DMS79 (cell line): ENCODE measurements around the gene DMKN.

Source experiments
- DNase-seq: peaks from one replicate; lab custom pipeline; 2025; lab: John Stamatoyannopoulos, UW

DMKN gene

GRCh38 chr19:35549879-35550523 lies 36.6 kb upstream of the DMKN start:
- no peak for DNase-seq

GRCh38 chr19:35549174-35549788 lies 35.8 kb upstream of the DMKN start:
- peak; percentile 40 for DNase-seq

- no peak for DNase-seq
Measured at GRCh38 chr19:35546532-35546931, 33.1 kb upstream of the DMKN start.

DNA sequence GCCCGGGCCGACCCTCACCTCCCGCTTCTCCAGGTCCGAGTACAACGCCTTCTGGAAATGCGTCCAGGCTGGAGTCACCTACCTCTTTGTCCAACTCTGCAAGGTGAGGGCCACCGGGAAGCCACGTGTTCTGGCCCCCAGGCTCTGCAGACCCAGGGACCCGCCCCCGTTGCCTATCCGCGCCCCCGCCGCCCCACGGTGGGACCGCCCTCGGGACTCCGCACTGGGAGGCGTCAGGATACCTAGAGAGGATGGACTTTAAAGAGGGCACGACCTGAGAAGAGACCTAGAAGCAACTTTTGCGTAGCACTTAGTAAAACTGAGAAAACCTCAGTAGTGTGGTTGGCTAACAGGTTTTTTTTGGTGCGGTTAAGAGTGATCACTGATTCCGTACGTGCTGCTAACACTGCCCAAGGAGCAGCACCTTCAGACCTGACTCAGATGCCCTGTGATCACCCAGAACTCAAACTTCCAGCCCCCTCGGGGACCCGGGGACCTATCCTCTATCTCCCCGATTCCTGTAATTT lies 32.5 kb upstream of the DMKN start:
- DNase-seq: no peak

- DNase-seq: peak; percentile 57
Measured at GRCh38 chr19:35545001-35545854, 31.8 kb upstream of the DMKN start, which contains the start of gene TMEM147. TMEM147 (plus strand) TSS chr19:35545626; CDS start chr19:35545740, 114 bp downstream.

- DNase-seq: no peak
Measured at GRCh38 chr19:35544110-35544802, 30.8 kb upstream of the DMKN start.

DNA sequence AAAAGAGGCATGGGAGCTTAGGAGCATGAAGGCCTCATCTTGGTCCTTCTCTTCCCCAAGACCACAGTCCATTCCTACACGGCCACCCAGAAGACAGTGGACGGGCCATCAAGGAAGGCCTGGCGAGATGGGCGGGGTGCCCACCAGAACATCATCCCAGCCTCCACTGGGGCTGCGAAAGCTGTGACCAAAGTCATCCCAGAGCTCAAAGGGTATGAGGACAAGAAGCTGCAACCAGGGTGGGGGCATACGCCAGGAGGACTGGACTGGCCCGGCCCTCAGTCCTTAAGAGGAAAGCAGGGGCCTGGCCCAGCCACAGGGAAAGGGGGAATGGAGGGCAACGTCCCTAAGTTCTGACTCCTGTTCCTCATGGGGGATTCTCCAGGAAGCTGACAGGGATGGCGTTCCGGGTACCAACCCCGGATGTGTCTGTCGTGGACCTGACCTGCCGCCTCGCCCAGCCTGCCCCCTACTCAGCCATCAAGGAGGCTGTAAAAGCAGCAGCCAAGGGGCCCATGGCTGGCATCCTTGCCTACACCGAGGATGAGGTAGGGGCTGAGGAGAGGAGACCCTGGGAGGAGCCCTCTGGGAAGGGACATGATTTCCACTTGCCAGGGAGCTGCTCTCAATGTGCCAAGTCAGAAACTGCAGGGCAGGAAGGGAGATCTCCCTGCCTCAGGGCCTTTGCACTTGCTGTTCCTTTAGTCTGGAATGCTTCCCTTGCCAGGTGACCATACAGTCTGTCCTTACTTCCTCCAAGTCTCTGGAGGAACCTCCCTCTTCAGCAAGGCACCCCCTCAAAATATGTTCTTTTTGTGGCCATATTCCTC lies 30.0 kb upstream of the DMKN start:
- no peak for DNase-seq

DNA sequence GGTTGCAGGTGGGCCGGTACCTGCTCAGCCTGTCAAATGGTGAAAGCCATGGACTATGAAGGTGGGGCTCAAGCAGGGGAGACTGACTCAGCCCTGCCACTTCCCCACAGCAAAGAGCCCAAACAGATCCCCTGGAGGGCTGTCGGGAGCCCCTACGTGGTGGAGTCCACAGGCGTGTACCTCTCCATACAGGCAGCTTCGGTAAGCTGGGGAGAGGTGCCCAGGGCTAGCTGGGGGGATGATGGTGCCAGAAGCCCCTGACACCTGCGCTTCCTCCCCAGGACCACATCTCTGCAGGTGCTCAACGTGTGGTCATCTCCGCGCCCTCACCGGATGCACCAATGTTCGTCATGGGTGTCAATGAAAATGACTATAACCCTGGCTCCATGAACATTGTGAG lies 28.8 kb upstream of the DMKN start:
- DNase-seq: no peak

GRCh38 chr19:35540356-35540927 lies 27.0 kb upstream of the DMKN start:
- no peak for DNase-seq

DNA sequence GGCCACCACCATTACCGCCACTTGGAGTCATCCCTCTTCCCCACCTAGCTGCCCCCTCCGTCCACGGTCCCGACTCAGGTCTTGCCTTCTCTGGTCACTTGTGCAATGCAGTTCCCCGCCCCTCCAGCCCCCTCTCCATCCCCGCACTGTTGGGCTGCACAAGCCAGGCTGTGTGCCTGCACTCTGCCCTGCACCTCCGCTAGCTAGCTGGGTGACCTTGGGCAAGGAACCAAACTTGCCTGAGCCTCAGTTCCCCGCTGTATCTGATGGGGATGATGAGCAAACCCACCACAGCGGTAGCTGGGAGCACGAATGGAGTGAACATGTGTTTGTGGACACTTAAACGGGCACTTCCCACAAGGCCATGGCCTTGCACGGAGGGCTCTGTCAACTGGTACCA lies 26.4 kb upstream of the DMKN start:
- no peak for DNase-seq

DNA sequence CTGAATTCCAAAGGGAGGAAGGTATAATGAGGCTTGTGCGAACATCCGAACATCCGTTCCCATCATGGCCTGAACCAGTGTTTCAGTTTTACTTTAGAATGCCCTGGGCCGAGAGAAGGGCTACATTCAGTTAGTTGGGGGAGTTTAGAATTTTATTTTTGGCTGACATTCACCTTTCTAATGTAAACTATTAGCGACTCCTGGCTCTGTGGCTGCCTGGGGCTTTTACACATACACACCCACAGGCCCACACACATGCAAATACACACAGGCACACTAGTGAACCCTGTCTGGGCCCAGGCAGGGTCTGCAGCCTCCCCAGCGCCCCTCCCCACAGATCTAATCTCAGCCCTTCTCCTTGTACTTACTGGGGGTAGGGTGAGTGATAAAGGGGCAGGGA lies 25.9 kb upstream of the DMKN start:
- no peak for DNase-seq

DNA sequence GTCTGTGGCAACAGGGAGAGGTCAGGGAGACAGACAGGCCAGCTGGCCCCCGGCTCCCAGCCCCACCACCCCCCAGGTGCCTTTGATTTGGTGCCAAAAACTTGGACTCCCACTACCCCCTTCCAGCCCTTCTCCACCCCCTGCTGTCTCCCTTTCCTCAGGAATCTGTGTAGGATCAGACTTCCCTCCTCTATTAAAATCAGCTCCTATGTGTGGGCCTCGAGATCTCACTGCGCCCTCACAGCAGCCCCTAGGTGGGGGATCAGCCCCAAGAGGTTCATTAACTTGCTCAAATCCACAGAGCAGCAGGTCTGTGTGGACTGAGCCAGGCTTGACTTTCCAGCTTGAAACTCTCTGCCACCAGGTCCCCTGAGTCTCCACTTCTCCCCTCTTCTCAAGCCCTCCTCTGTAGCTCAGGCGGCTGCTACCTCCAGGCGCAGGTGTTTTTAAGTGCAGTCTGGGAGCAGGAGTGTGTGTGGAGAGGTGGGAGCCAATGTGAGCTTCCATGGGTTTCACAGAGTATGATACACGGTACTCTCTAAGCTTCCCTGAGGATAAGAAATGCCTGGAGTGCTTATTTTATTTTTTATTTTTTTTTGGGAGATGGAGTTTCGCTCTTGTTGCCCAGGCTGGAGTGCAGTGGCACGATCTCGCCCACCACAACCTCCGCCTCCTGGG lies 21.5 kb upstream of the DMKN start:
- DNase-seq: peak; percentile 71

- no peak for DNase-seq
Measured at GRCh38 chr19:35533822-35534392, 20.5 kb upstream of the DMKN start.

- DNase-seq: no peak
Measured at GRCh38 chr19:35533201-35533821, 19.9 kb upstream of the DMKN start, which contains the start of gene GAPDHS. GAPDHS (plus strand) TSS chr19:35533456; CDS start chr19:35533528, 72 bp downstream.

DNA sequence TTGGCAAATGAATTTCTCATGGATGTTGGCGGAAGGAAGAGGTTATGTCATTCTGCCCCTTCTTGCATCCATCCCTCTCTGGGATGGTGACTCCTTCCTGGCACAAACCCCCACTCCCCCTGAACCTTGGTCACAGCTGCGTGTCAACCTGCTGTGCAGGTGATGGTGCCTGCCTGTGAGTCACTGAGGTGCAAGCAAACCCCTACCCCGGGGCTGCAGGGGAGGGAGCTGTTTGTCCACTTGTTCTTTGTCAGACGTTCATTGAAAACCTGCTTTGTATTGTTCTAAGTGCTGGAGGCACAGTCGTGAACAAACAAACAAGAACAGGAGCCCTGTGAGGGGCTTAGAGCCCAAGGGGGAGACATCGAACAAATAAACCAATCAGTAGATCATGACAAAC lies 17.8 kb upstream of the DMKN start:
- no peak for DNase-seq

DNA sequence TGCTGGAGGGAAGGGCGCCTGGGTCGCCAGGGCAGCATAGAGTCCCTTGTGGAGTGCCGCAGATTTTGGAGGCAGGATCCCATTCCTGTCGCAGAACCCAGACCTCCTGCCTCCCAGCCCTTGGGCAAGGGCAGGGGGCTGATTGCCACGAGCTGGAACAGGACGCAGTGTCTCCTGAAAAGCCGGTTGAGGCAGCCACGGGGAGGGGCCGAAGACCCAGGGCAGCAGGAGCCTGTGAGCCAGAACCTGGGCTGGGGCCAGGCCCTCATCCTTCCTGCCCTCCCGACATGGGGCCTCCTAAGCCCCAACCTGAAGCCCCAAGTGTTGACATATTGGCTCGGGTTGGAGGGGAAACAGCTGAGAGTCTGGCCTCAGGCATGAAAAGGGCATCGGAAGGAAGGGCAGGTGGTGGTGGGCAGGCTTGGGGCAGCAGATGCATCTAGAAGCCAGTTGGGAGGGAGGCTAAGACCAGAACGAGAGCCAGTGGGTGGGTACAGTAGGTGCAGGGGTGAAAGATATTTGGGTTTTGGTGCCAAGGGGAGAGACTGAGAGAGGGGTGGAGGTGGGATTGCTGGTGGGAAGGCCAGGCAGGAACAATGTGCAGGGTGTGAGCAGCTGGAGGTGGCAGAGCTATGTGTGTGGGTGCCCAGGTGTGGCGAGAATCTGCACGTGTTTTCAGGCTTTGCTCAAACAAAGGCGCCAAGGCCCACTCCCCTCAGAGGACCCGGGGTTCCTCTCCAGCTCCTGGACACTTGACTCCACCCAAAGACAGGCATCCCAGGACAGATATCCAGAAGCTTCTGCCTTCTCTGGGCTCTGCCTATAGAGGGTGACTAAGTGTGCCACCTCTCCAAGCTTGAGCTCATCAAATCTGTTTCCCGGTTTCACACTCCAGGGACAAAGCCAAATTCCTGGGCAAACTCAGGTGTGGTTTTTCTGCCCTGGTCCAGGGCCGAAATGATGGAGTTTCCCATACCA lies 16.1 kb upstream of the DMKN start:
- DNase-seq: no peak

DNA sequence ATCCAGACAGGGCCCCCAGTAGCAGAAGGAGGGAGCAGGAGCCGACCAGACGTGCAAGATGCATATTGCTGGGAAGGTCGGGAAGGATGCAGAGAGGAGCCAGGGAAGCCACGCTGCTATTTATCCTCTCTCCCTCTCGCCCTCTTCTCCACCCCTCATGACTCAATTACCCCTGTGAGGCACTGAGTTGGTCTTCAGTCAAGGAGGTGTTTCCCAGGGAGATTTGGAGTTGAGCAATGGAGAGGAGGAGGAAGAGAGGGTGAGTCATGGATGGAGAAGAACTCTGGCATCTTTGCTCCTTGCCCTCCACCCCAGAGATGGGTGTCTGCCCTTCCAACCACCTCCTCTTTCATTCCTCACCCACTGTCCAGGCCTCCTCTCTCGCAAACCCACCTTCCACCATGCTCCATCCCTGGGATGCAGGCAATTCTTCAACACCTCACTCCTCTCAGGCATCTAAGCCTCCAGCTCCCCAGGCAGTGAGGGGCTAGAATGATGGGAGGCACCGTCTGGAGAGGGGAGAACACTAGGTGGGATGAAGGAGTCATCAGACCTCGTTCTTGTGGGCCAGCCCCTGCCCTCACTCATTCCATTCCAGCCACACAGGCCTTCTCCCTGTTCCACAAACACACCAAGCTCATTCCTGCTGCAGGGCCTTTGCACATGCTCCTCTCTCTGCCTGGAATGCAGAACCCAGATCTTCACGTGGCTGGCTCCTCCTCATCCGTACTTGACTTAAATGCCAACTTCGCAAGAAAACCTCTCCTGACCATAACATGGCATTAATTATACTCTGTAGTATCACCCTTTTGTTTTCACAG lies 15.0 kb upstream of the DMKN start, which contains the start of gene SBSN:
Gene SBSN (minus strand): TSS at position 94 of the 821 bp plus-strand sequence. CDS start 30 bp downstream, at position 64.
- no peak for DNase-seq
